Activated naive CD4-positive, alpha-beta T cell (primary cell): ENCODE measurements around the gene CERS2.

Experiments used
- DNase-seq, 4 experiments: peaks; one replicate each; lab custom pipeline; 2025; lab: John Stamatoyannopoulos, UW

CERS2 gene

GRCh38 chr1:150997949-150998348 lies 23.3 kb upstream of the CERS2 start:
- no peak for DNase-seq

- no peak for DNase-seq
These were observed 22.7 kb upstream of the CERS2 start for GRCh38 chr1:150997126-150997872.

DNA sequence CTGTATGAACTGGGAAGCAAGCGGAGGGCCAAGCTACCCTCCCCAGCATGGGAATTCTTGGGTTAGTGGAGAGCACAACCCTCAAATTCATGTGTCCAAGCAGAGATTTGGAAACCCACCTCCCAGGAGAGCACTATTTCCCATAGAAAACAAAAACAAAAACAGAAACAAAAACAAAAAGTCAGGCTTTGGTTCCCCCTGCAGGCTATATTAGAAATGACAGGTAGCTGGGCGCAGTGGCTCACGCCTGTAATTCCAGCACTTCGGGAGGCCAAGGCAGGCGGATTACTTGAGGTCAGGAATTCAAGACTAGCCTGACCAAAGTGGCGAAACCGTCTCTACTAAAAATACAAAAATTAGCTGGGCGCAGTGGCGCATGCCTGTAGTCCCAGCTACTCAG lies 21.3 kb upstream of the CERS2 start:
- DNase-seq, result peak in 1 of 4 experiments; percentile 6

GRCh38 chr1:150995460-150995859 lies 20.8 kb upstream of the CERS2 start:
- DNase-seq, result no peak

GRCh38 chr1:150994248-150994647 lies 19.6 kb upstream of the CERS2 start:
- no peak for DNase-seq

DNA sequence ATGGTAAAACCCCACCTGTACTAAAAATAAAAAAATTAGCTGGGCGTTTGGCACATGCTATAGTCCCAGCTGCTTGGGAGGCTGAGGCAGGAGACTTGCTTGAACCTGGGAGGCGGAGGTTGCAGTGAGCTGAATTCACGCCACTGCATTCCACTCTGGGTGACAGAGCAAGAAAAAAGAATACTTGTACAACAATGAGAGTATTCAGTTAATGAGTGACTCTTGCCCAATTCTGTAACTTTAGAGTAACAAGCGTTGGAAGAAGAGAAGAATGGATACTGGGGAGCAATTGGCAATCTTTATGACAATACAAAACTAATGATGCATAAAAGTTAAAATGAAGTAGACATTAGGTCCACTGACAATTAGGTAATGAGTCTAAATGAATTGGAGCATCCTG lies 18.0 kb upstream of the CERS2 start:
- DNase-seq, result no peak

- no peak for DNase-seq
These were observed 13.3 kb upstream of the CERS2 start for GRCh38 chr1:150987924-150988323.

DNA sequence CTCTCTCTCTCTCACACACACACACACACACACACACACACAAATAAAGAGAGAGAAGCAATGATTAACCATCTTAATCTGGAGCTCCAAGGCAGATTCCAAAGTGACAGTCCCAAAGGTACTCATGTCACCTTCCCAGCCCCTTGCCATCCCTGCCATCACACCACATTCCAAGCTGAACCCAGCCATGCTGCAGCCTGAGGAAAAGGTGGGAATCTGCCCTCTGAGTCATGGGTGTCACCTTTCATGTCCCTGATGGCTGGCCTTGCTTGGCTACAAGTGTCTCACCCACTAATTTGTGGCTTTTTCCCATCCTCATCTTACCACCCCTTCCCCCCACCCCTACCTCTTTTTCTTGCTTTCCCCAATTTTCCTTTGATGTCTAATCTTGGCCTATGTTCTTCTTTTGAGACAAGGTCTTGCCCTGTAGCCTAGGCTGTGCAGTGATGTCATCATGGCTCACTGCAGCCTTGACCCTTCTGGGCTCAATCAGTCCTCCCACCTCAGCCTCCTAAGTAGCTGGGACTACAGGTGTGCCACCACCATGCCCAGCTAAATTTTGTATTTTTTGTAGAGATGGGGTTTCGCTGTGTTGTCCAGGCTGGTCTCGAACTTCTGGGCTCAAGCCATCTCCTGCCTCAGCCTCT lies 10.7 kb upstream of the CERS2 start:
- no peak for DNase-seq

GRCh38 chr1:150981805-150982712 lies 7.4 kb upstream of the CERS2 start, which contains the start of gene ANXA9:
Gene ANXA9 (plus strand): TSS chr1:150982292. CDS start chr1:150983106, 814 bp downstream.
- no peak for DNase-seq

- DNase-seq, result no peak
These were observed 6.7 kb upstream of the CERS2 start for GRCh38 chr1:150981177-150981804.

GRCh38 chr1:150979092-150980056 lies 4.7 kb upstream of the CERS2 start:
- DNase-seq, result peak; percentile 65 to 81 (median 78)

DNA sequence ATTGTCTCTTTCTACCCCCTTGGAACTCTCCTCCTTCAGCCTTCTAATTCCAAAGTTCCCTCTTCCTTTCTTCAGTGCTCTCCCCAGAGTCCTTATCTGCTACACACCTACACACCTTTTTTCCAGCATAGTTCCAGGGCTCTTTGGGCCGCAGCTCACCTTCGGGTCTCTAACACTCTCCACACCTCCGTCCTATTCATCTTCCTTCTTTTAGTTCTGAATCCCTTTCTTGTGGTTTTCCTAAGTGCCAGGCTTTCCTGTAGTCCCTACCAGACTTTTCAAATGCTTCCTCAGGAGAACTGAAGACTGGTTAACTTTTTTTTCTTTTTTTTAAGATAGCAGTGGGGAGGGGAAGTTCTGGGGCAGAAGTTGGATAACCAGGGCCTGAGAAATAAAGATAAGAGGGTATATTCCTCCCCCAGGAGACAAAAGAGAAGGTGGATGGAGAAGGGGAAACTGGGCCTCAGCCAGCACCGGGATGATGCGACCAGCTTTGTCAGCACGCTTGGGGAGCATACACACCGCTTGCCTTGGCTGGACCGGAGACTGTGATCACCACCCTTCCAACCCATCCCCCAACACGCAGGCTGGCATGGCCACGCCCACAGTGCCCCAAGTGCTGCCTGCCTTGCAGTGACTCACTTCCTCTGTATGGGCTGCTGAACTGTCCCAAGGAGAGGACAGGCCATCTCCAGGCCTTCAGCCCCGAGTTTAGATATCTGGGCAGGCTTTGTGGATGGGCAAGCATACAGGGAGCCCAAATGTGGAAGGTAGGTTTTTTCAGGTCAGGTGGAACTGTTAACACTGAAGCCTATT lies 2.5 kb upstream of the CERS2 start:
- peak; percentile 9 to 57 (median 31) for DNase-seq

- DNase-seq, result no peak
These were observed 1.8 kb upstream of the CERS2 start for GRCh38 chr1:150976401-150976821.

GRCh38 chr1:150973836-150974579 lies 627 bp downstream of the CERS2 start:
- peak in 3 of 4 experiments; percentile 12 to 43 (median 14) for DNase-seq

DNA sequence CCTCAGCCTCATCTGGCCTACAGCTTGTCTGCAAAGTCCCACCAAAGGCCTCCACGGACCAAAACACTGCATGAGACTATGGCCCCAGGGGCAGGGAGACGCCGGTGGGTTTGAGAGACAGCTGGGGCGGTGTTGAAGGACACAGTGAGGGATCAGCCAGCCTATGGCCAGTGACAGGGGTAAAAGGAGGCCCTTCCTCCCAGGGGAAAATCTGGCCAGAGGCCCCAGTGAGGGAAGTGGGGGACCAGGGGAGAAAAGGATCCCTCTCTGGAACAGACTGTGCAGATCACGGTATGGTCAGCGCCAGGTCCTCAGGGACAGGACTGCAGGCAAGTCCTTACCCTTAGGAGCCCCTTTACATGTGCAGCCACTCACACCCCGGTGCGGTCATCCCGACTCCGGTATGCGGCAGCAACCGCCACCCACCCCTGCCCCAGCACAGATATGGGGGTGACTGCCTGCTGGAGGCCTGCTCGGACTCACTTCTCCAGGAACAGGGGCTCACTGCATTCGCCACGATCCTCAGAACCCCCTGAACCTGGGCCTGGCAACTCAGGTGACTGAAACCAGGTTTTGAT lies 1.3 kb downstream of the CERS2 start:
- DNase-seq, result no peak

GRCh38 chr1:150972417-150972940 lies 2.2 kb downstream of the CERS2 start:
- no peak for DNase-seq

DNA sequence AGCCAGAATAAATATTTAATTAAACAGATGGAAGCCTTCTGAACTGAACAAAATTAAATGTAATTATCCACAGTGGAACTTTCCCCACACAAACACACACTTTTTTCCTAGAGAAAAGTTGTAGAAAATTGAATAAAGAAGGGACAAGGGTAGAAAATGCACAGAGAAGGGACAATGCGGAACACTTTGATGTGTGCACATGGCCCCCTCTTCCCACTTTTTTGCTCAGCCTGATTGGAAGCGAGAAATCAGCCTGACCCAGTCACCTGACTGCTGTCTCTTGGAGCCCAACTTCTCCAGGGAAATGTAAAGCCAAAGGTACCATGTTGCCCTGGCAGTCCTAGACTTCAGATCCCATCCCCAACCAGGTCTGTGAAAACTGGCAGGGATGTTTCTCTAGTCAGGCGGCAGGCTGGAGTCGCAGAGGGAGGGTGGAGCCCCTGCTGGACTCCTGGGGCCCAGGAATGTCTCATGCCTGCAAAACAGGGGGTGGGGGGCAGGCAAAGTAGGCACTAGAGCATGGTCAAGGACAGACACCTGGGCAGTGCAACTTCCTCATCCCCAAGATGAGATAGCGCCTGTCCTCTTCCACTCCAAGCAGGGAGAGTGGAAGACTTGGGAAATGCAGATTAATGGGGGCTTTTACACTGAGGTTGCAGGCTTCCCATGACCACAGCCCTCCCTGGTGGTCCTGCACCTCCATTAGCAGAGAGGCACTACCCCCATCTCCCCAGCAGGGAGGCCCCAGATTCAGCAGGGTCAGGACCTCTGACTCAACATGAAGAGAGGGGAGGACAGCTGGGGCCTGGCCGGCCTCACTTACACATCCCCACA lies 2.8 kb downstream of the CERS2 start:
- DNase-seq, result no peak
